B cell (primary cell): ENCODE results near the gene GHDC. TPM values are rescaled to one million over a fixed set of nuclear protein-coding genes. Genes with fewer than 3 reads are reported as not detected.
"Not testable (repeated sequence)": the region's sequence is repeated elsewhere in the genome, so short reads cannot be mapped to it uniquely, and the experiment has no call there.

Experiments used
- ATAC-seq: fragments of 200-7000 bp; cut with Tn5 transposase; one replicate; pipeline ENCODE4 v1.10.0; 2021; ENCODE audit warnings: low read depth, mild to moderate bottlenecking, moderate number of reproducible peaks, moderate library complexity
- CTCF ChIA-PET: fragments of 350-600 bp; sonication (Branson Sonifier 250); formaldehyde crosslinking; loops from one replicate; lab custom pipeline; 2021; ENCODE audit warnings: antibody characterized with exemption, inconsistent platforms; lab: Charles Lee
- POLR2A ChIA-PET: fragments of 350-600 bp; sonication (Branson Sonifier 250); formaldehyde crosslinking; loops from one replicate; lab custom pipeline; 2021; ENCODE audit warnings: antibody characterized with exemption; lab: Charles Lee
- DNase-seq: peaks from one replicate; pipeline ENCODE4 v3.0.0; 2013
- H2AFZ ChIP-seq: 2 replicates; pipeline ENCODE4 v1.6.1; 2012; ENCODE audit warnings: mild to moderate bottlenecking, low read depth, low read length; ENCODE audit not compliant: insufficient read depth, poor library complexity, severe bottlenecking
- H3K27ac ChIP-seq, 2 donors: 1 replicate in 1 of 2; 2 replicates in 1 of 2; pipeline ENCODE4 v1.5.1; 2012 to 2013; ENCODE audit warnings: low read length in 2 of 2, mild to moderate bottlenecking in 2 of 2, moderate library complexity in 1 of 2
- H3K27me3 ChIP-seq, 4 experiments: fragments of 200-600 bp in 1 of 4; sonication (generic) in 1 of 4; replicated peaks in 1 of 4; 1 replicate in 2 of 4; 2 replicates in 2 of 4; pipeline versions ENCODE4 v1.6.1 to v1.7.0; 2013 to 2016; ENCODE audit warnings: low read length in 3 of 4, mild to moderate bottlenecking in 2 of 4, mixed read lengths in 1 of 4, moderate library complexity in 1 of 4; ENCODE audit not compliant: insufficient read depth in 4 of 4, control insufficient read depth in 3 of 4; ENCODE audit errors: control extremely low read depth in 1 of 4
- H3K36me3 ChIP-seq, 2 experiments: replicated peaks in 1 of 2; 1 replicate in 1 of 2; 2 replicates in 1 of 2; pipeline versions ENCODE4 v1.6.1 to v1.7.1; 2013; ENCODE audit warnings: low read length in 1 of 2; ENCODE audit not compliant: insufficient read depth in 2 of 2, control insufficient read depth in 1 of 2; ENCODE audit errors: control extremely low read depth in 1 of 2, extremely low read depth in 1 of 2
- H3K4me1 ChIP-seq, 2 donors: fragments of 200-600 bp in 1 of 2; sonication (generic) in 1 of 2; 1 replicate in 1 of 2; 2 replicates in 1 of 2; pipeline versions ENCODE4 v1.5.1 to v1.6.1; 2013 to 2017; ENCODE audit warnings: low read length in 2 of 2; ENCODE audit not compliant: control insufficient read depth in 2 of 2, insufficient read depth in 2 of 2
- H3K4me2 ChIP-seq: replicated peaks from 2 replicates; pipeline ENCODE3; 2012; ENCODE audit warnings: mild to moderate bottlenecking, low read depth, low read length; ENCODE audit not compliant: poor library complexity, severe bottlenecking
- H3K4me3 ChIP-seq, 5 experiments: fragments of 200-600 bp in 1 of 5; sonication (generic) in 1 of 5; 1 replicate in 3 of 5; 2 replicates in 2 of 5; pipeline versions ENCODE4 v1.5.1 to v1.7.0; 2011 to 2016; ENCODE audit warnings: low read length in 4 of 5, mild to moderate bottlenecking in 4 of 5, low read depth in 2 of 5, control low read depth in 1 of 5, moderate library complexity in 1 of 5; ENCODE audit not compliant: insufficient read depth in 1 of 5; ENCODE audit errors: control extremely low read depth in 1 of 5, extremely low read depth in 1 of 5
- H3K79me2 ChIP-seq: fragments of 200-600 bp; sonication (generic); one replicate; pipeline ENCODE4 v1.6.0; 2016; ENCODE audit warnings: low read length; ENCODE audit not compliant: control insufficient read depth, insufficient read depth
- H3K9ac ChIP-seq: fragments of 200-600 bp; sonication (generic); 2 replicates; pipeline ENCODE4 v1.6.1; 2017; ENCODE audit warnings: mild to moderate bottlenecking, low read length, moderate library complexity
- H3K9me3 ChIP-seq, 3 donors: one replicate each; pipeline versions ENCODE4 v1.6.1 to v1.7.1; 2013; ENCODE audit warnings: low read length in 2 of 3; ENCODE audit not compliant: control insufficient read depth in 2 of 3, insufficient read depth in 1 of 3; ENCODE audit errors: control extremely low read depth in 1 of 3
- H4K20me1 ChIP-seq: 2 replicates; pipeline ENCODE4 v1.6.0; 2012; ENCODE audit warnings: mild to moderate bottlenecking, low read length; ENCODE audit not compliant: insufficient read depth, control insufficient read depth, poor library complexity, severe bottlenecking
- H3K27ac Mint-ChIP-seq: one replicate; pipeline ENCODE4 v1.8.0; 2021; ENCODE audit warnings: mixed read lengths
- H3K27me3 Mint-ChIP-seq: one replicate; pipeline ENCODE4 v1.8.0; 2021; ENCODE audit warnings: mixed read lengths
- H3K4me1 Mint-ChIP-seq: one replicate; pipeline ENCODE4 v1.8.0; 2021; ENCODE audit warnings: mixed read lengths
- H3K4me3 Mint-ChIP-seq: one replicate; pipeline ENCODE4 v1.8.0; 2021; ENCODE audit warnings: mixed read lengths
- H3K9me3 Mint-ChIP-seq: one replicate; pipeline ENCODE4 v1.8.0; 2022; ENCODE audit warnings: mixed read lengths; ENCODE audit not compliant: insufficient read depth
- CTCF ChIP-seq: fragments of 200-600 bp; IDR thresholded peaks from one replicate; pipeline ENCODE4 v1.8.0; 2022; ENCODE audit warnings: antibody characterized with exemption, mild to moderate bottlenecking
- EZH2 ChIP-seq: IDR thresholded peaks from 2 replicates; pipeline ENCODE4 v1.6.1; 2012; ENCODE audit warnings: borderline replicate concordance, low read depth, mild to moderate bottlenecking, moderate library complexity, low read length; ENCODE audit not compliant: insufficient read depth, poor library complexity, severe bottlenecking
- WGBS: methylation state at CpG from one replicate; pipeline ENCODE4 v1.1.5; 2013; ENCODE audit warnings: missing lambda C conversion rate; ENCODE audit not compliant: insufficient coverage; 5-methylcytosine and 5-hydroxymethylcytosine counted together
- intact Hi-C: fragments of 100-400 bp; cut with micrococcal nuclease; formaldehyde crosslinking; loops from one replicate; pipeline ENCODE4 v1.10.0; 2022
- polyA plus RNA-seq: library from polyadenylated mRNA; depleted of rRNA; stranded (reverse); fragments of >200 nt; gene quantifications from 2 replicates; pipeline ENCODE4 v1.2.3, GENCODE V29; 2012
- total RNA-seq, 2 donors: library from RNA; stranded (reverse); fragments of 120-200 nt in 1 of 2; gene quantifications; 1 replicate in 1 of 2; 2 replicates in 1 of 2; pipeline versions ENCODE4 v1.2.3 to v1.2.4, GENCODE V29; 2013 to 2022

Gene GHDC
- total and polyA plus RNA-seq, 2 donors (not counting 1 experiment from before 2014, with no cell fraction given): 41.5 to 65.4 TPM

DNA sequence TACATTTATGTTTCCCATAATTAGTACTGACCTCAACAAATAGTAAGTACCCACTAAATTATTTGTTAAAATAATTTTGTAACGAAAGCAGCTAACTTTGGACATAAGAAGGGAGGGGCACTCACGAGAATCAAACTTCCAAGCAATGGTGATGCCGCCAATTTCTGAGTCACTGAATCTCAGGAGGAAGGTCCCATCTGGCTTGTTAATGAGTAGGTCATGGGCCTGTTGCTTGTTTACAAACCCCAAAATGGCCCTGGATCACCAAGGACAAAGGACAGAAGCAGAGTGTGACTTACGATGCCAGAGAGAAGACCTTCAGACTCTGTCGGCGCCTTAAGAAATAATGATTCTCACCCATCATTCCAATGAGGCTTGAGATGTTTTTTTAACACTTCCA lies 15.8 kb upstream of the GHDC start:
- Histone ChIP-seq H3K9me3 (no peaks in the 10 kb centered on the region), H3K27ac (no peak overlapping the region), H4K20me1 (no peaks in the 10 kb centered on the region), H3K4me3 (no peak overlapping the region), H3K27me3 (no peaks in the 10 kb centered on the region), H3K9ac (no peak overlapping the region), H3K36me3 (peaks cover 19 to 59% of the 10 kb centered on the region in 2 experiments), H3K4me1 (no peaks in the 10 kb centered on the region), H3K79me2 (no peaks in the 10 kb centered on the region), H3K4me2 (no peak overlapping the region), H2AFZ (no peak overlapping the region)
- ATAC-seq: no peak
- no peak overlapping the region for H3K27ac Mint-ChIP-seq
- no peaks in the 10 kb centered on the region for H3K9me3 Mint-ChIP-seq
- intact Hi-C loops: no loop called here
- 100% methylated on average over 4 of the region's 6 CpGs for WGBS
- no peak for TF ChIP-seq CTCF
- TF ChIP-seq EZH2: no peak
- no peak for DNase-seq
- no peaks in the 10 kb centered on the region for H3K4me1 Mint-ChIP-seq
- H3K27me3 Mint-ChIP-seq: no peaks in the 10 kb centered on the region
- no peak overlapping the region for H3K4me3 Mint-ChIP-seq
- ChIA-PET CTCF (no interaction called here), POLR2A (no interaction called here)

- DNase-seq, H3K9ac ChIP-seq, H3K4me2 ChIP-seq, CTCF ChIA-PET, H3K27me3 ChIP-seq, ATAC-seq, H3K27ac ChIP-seq, H3K4me3 ChIP-seq, H3K4me1 ChIP-seq, H3K9me3 Mint-ChIP-seq, H3K4me3 Mint-ChIP-seq, H4K20me1 ChIP-seq, H3K27me3 Mint-ChIP-seq, H2AFZ ChIP-seq, H3K27ac Mint-ChIP-seq, H3K9me3 ChIP-seq, intact Hi-C loops, H3K4me1 Mint-ChIP-seq, H3K79me2 ChIP-seq, POLR2A ChIA-PET: not testable (repeated sequence)
- peaks cover 11 to 47% of the 10 kb centered on the region in 2 experiments for H3K36me3 ChIP-seq
- no CpG with 5 or more reads among the region's 8 CpGs for WGBS
Observed at GRCh38 chr17:42206153-42206612, 11.9 kb upstream of the GHDC start.
